ENCODE results near the gene TMCO4. TPM values are rescaled to one million over a fixed set of nuclear protein-coding genes. Genes with fewer than 3 reads are reported as not detected.

The TMCO4 gene
- total and polyA plus RNA-seq, 2 of the 8 experiments (the other 6 are each of a cell fraction or from before 2014, with no cell fraction given): 3.0 to 3.1 TPM

DNA sequence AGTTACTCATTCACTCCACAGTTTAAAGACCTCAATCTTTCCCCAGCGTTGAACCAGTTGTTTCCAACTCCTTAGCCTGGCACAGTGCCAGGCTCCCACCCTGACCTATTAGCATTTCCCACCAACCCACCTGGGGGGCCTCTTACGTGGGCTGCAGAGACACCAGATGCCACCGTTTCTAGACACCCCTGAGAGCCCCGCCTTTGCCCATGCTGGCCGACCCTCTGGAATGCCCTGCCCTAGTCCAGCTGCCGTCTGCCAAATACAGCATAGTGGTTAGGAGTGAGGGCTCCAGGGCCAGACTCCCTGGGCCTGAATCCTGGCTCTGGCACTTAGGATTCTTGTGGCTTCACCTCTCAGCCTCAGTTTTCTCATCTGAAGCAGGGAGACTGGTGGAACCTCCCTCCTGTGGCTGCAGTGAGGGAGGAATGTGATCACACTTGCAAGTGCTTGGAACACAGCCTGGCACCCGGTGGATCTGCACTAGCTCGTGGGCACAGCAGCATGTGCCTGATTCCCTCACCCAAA lies 65.2 kb downstream of the TMCO4 start (continued):
- TF ChIP-seq, protein P1, sequence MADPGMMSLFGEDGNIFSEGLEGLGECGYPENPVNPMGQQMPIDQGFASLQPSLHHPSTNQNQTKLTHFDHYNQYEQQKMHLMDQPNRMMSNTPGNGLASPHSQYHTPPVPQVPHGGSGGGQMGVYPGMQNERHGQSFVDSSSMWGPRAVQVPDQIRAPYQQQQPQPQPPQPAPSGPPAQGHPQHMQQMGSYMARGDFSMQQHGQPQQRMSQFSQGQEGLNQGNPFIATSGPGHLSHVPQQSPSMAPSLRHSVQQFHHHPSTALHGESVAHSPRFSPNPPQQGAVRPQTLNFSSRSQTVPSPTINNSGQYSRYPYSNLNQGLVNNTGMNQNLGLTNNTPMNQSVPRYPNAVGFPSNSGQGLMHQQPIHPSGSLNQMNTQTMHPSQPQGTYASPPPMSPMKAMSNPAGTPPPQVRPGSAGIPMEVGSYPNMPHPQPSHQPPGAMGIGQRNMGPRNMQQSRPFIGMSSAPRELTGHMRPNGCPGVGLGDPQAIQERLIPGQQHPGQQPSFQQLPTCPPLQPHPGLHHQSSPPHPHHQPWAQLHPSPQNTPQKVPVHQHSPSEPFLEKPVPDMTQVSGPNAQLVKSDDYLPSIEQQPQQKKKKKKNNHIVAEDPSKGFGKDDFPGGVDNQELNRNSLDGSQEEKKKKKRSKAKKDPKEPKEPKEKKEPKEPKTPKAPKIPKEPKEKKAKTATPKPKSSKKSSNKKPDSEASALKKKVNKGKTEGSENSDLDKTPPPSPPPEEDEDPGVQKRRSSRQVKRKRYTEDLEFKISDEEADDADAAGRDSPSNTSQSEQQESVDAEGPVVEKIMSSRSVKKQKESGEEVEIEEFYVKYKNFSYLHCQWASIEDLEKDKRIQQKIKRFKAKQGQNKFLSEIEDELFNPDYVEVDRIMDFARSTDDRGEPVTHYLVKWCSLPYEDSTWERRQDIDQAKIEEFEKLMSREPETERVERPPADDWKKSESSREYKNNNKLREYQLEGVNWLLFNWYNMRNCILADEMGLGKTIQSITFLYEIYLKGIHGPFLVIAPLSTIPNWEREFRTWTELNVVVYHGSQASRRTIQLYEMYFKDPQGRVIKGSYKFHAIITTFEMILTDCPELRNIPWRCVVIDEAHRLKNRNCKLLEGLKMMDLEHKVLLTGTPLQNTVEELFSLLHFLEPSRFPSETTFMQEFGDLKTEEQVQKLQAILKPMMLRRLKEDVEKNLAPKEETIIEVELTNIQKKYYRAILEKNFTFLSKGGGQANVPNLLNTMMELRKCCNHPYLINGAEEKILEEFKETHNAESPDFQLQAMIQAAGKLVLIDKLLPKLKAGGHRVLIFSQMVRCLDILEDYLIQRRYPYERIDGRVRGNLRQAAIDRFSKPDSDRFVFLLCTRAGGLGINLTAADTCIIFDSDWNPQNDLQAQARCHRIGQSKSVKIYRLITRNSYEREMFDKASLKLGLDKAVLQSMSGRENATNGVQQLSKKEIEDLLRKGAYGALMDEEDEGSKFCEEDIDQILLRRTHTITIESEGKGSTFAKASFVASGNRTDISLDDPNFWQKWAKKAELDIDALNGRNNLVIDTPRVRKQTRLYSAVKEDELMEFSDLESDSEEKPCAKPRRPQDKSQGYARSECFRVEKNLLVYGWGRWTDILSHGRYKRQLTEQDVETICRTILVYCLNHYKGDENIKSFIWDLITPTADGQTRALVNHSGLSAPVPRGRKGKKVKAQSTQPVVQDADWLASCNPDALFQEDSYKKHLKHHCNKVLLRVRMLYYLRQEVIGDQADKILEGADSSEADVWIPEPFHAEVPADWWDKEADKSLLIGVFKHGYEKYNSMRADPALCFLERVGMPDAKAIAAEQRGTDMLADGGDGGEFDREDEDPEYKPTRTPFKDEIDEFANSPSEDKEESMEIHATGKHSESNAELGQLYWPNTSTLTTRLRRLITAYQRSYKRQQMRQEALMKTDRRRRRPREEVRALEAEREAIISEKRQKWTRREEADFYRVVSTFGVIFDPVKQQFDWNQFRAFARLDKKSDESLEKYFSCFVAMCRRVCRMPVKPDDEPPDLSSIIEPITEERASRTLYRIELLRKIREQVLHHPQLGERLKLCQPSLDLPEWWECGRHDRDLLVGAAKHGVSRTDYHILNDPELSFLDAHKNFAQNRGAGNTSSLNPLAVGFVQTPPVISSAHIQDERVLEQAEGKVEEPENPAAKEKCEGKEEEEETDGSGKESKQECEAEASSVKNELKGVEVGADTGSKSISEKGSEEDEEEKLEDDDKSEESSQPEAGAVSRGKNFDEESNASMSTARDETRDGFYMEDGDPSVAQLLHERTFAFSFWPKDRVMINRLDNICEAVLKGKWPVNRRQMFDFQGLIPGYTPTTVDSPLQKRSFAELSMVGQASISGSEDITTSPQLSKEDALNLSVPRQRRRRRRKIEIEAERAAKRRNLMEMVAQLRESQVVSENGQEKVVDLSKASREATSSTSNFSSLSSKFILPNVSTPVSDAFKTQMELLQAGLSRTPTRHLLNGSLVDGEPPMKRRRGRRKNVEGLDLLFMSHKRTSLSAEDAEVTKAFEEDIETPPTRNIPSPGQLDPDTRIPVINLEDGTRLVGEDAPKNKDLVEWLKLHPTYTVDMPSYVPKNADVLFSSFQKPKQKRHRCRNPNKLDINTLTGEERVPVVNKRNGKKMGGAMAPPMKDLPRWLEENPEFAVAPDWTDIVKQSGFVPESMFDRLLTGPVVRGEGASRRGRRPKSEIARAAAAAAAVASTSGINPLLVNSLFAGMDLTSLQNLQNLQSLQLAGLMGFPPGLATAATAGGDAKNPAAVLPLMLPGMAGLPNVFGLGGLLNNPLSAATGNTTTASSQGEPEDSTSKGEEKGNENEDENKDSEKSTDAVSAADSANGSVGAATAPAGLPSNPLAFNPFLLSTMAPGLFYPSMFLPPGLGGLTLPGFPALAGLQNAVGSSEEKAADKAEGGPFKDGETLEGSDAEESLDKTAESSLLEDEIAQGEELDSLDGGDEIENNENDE (IDR thresholded peaks at IDR 0.05; ENCODE audit: insufficient replicate concordance, low read length): no peak
- TF ChIP-seq ZNF274 (IDR thresholded peaks at IDR 0.05; ENCODE audit: borderline replicate concordance, extremely low read depth, low read length) (no peak), KDM1A (IDR thresholded peaks at IDR 0.05; ENCODE audit: borderline replicate concordance, low read length) (no peak), RAD21 (IDR thresholded peaks at IDR 0.05 in 1 of 2, conservative IDR thresholded peaks at IDR 0.05 in 1 of 2; ENCODE audit: low read depth in 2 of 2, low read length in 2 of 2) (no peak), CHD2 (IDR thresholded peaks at IDR 0.05; ENCODE audit: low read length) (no peak), CEBPB (IDR thresholded peaks at IDR 0.05; ENCODE audit: low read depth, low read length) (no peak), NRF1 (IDR thresholded peaks at IDR 0.05; ENCODE audit: low read depth, low read length) (no peak), HDAC2 (IDR thresholded peaks at IDR 0.05; ENCODE audit: borderline replicate concordance in 1 of 2, low read depth in 2 of 2, low read length in 2 of 2) (no peak), RXRA (IDR thresholded peaks at IDR 0.05; ENCODE audit: insufficient read depth, low read depth, low read length) (no peak)
- TF ChIP-seq, protein P2, sequence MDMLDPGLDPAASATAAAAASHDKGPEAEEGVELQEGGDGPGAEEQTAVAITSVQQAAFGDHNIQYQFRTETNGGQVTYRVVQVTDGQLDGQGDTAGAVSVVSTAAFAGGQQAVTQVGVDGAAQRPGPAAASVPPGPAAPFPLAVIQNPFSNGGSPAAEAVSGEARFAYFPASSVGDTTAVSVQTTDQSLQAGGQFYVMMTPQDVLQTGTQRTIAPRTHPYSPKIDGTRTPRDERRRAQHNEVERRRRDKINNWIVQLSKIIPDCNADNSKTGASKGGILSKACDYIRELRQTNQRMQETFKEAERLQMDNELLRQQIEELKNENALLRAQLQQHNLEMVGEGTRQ (IDR thresholded peaks at IDR 0.05; ENCODE audit: low read length): no peak

All from H1 (cell line).